Umbilical cord (tissue), 2 donors: ENCODE results near the gene CHEK2. TPM values are rescaled to one million over a fixed set of nuclear protein-coding genes. Genes with fewer than 3 reads are reported as not detected.
A peak's percentile ranks its signal among the peaks of the same experiment; 100 is the strongest.
"Not testable (repeated sequence)": the region's sequence is repeated elsewhere in the genome, so short reads cannot be mapped to it uniquely, and the experiment has no call there.

Experiments used
- DNase-seq: peaks from one replicate; pipeline ENCODE4 v3.0.0-alpha.2; 2015; ENCODE audit warnings: low spot score
- total RNA-seq: library from RNA; depleted of rRNA; stranded (reverse); fragments of >200 nt; gene quantifications from one replicate; pipeline ENCODE4 v1.2.3, GENCODE V29; 2014; ENCODE audit warnings: low replicate concordance; ENCODE audit not compliant: insufficient read depth

Gene CHEK2
- total RNA-seq, 1 donor from 2014 or later, result 92.2 TPM

DNA sequence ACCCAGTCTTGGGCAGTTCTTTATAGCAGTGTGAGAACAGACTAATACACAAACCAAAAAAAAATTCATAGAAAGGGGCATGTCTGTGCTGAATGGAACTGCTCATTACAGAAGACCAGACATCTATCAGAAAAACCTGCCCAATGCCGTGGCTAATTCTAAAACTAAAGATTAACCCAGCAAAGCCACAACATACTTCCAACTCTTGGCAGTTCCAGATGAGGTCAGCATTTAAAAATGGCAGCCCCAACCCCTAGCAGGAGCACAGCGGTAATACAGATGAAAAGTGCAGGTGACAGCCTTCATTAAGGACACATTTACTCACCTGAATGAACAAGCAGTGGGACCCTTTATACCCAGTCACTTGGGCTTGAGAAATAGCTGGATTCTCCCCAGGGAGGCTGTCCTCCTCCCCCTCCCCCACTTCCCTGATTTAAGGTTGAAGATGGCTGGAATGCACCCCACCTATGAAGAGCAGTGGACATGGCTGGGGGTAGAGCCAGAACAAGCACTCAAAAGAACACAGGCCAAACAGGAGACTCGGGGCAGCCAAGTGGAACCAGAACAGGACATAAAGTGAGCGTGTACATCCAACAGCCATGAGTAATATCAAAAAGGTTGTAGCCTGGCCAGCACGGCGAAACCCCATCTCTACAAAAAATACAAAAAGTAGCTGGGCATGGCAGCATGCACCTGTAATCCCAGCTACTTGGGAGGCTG, 48.4 kb downstream of the CHEK2 start:
- DNase-seq, result not testable (repeated sequence)

DNA sequence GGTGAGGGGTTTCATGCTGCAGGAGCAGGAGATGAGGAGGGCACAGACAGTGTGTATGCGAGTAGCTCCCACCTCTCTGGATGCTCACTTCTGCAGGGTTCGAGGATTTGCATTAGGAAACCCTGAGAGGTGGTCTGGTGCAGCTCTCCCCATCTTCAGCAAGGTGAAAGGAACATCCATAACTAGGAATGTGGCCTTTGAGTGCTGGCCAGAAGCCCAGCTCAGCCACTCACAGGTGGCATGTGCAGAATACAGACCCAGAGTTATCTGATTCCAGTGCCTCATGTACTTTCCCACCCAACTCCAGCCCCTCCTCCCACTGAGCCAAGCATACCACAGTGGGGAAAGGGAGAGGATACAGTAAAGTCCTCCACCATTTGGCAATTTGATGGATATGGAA, 51.8 kb downstream of the CHEK2 start:
- DNase-seq, result not testable (repeated sequence)

DNA sequence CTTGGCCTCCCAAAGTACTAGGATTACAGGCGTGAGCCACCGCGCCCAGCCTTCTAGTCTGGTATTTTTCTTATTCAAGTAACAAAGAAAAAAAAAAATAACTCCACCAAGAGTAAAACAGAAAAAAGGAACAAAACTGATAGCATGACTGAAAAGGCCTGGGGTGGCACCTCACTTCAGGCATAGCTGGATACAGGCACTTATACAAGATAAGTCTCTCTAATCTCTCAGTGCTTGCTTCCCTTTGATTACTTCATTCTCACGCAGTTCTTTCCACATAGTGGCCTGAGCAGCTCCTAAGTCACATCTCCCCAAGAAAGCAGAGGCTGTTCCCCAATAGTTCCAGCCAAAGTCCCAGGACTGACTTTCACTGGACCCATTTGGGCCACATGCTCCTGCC, 58.7 kb downstream of the CHEK2 start:
- DNase-seq, result not testable (repeated sequence)

DNA sequence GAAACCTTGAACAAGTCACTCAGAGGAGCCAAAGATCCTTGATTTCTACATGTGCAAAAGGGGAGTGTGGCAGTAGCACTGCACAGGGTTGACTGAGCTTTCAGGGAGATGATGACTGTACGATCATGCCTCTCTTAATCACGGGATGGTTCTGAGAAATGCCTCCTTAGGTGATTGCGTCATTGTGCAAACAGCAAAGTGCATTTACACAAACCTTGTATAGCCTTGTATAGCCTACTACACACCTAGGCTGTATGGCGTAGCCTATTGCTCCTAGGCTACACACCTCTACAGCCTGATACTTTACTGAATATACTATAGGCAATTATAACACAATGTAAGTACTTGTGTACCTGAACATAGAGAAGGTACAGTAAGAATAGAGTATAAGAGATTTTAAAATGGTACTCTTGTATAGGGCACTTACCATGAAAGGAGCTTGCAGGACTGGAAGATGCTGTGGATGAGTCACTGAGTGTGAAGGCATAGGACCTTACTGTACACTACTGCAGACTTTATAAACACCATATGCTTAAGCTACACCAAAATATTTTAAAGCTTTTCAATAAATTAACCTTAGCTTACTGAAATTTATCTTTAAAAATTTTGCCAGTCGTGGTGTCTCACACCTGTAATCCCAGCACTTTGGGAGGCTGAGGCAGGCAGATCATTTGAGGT, 60.7 kb downstream of the CHEK2 start:
- not testable (repeated sequence) for DNase-seq

DNA sequence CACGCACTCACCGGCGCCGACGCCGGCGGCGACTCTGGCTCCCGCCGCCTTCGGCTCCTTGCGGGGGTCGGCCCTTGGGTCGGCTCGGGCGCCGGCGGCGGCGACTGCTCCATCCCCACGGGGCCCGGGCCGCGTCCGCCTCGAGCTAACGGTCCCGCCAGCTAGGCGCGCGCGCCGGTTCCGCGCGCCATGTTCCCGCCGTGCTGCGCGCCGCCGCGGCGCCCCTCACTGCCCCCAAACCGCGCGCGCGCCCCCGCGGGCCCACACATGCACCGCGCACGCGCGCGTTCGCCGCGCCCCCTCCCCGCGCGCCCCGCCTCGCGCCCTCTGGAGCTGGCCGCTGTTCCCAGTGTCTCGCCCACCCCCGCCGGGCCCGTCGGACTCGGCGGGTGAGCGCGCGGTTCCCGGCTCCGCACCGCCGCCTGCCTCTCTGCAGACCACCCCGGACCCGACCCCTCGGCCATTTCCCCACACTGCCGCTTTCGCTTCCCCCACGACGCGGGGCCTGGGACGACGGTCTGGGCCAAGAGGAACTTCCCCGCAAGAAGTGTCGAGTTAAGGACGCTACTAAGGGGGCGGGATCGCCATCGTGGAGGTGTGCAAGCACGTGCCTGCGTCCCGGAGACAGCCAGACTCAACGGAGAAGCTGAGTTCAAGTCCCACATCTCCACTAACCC, 61.9 kb downstream of the CHEK2 start, which contains the start of gene TTC28:
TSS of gene TTC28 (minus strand) at position 230 of the 677 bp plus-strand sequence. CDS start at position 113, 117 bp downstream.
- peak; percentile 87 for DNase-seq

DNA sequence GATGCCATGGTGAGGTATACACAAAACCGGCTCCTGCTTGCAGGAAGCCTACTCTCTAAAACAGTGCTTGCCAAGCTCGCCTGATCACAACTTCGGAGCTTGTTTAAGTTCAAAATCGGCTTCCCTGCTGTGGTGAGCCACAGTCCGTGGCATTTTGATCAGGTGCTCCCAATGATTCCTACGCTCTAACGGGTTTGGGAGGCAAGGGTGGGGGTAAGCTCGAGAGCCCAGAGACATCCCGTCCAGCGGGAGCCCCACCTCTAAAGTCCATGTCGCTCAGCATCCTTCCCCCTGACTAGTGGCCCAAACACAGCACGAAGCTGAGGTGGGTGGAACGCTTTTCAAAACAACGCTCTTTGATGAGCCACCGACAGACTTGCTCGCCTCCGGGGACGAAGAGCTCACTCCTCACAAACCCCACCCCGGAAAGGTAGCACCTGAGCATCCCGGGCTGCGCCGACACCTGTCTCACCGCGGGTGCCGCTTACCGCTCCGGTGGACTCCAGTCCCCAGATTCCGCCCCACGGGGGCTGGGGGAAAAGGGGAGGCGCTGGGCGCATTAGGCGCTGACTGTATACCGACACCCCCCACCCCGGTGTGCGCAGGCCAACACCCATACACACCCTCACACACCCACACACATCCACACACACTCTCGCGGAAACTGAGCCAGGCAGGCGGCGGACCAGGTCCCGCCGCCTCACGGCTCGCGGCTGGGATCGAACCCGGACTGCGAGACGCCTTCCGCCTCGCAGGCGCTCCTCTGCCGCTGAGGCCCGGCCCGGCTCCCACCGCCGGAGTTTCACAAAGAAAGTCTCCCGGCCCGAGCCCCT, 62.6 kb downstream of the CHEK2 start:
- peak; percentile 2 for DNase-seq

DNA sequence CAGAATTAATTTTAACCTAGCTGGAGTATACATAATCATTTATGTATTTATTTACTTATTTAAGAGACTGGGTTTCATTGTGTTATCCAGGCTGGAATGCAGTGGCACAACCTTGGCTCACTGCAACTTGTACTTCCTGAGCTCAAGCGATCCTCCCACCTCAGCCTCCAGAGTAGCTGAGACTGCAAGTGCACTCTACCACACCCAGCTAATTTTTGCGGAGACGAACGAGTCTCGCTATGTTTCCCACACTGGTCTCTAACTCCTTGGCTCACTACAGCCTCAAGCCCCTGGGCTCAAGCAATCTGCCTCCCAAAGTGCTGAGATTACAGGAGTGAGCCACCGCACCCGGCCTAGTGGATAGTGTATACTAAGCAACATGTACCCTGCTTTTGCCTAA, 63.5 kb downstream of the CHEK2 start:
- not testable (repeated sequence) for DNase-seq

DNA sequence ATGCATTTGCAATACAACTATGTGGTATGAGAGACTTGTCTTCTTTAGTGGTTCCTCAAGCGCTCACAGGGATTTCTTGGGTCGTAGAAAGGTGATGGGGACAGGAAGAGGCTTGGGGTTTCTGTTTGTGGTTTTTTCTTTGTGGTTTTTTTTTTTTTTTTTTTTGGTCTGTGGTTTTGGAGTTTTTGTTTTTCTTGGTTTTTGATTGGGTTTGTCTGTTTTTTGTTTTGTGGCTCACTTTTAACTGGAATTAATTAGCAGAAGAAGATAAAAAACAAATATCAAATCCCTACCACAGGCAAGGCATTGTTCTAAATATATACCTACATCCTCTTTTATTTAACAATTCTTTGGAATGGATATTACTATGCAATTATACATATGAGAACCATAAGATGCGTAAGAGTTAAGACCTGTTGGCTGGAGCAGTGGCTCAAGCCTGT, 67.5 kb downstream of the CHEK2 start:
- no peak for DNase-seq

DNA sequence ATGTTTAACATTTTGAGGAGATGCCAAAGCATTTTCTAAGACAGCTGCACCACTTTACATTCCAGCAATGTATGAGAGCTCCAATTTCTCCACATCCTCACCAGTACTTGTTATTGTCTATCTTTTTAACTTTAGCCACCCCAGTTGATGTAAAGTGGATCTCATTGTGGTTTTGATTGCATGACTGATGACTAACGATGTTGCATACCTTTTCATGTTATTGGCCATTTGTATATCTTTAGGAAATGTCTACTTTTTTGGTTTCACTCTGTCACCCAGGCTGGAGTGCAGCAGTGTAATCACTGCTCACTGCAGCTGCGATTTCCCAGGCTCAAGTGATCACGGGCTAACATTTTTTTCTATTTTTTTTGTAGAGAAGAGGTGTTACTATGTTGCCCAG, 70.9 kb downstream of the CHEK2 start:
- DNase-seq, result no peak

DNA sequence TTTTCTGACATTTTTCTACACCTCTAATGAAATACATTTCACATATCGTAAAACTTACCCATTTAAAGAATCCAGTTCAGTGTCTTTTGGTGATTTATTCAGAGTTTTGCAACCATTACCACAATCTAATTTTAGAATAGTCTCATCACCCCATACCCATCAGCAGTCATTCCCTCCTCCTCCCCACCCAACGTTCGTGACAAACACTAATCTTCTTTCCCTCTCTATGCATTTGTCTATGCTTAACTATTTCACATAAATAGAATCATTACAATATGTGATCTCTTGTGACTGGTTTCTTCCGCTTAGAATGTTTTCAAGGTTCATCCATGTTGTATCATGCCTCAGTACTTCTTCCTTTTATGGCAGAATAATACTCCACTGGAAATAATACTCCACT, 71.5 kb downstream of the CHEK2 start:
- DNase-seq, result no peak

DNA sequence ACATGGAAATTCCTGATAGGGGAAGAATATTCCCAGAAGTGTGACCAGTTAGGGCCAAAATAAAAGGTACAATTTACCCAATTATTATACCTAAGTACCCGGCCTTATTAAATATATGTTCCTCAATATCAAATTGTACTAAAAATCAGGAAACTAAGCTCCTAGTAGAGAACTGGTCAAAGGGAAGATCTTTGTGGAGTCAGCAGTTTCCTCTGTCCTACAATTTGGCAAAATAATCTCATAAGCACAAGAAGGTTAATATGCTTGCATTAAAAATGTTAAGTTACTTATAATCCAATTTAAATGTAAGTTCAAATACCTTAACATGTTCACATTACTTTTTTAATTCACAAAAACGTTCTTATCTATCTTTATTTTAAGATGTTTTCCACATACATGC, 72.2 kb downstream of the CHEK2 start:
- DNase-seq, result no peak

DNA sequence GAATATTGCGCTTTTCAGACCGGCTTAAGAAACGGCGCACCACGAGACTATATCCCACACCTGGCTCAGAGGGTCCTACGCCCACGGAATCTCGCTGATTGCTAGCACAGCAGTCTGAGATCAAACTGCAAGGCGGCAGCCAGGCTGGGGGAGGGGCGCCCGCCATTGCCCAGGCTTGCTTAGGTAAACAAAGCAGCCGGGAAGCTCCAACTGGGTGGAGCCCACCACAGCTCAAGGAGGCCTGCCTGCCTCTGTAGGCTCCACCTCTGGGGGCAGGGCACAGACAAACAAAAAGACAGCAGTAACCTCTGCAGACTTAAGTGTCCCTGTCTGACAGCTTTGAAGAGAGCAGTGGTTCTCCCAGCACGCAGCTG, 78.1 kb downstream of the CHEK2 start:
- not testable (repeated sequence) for DNase-seq

DNA sequence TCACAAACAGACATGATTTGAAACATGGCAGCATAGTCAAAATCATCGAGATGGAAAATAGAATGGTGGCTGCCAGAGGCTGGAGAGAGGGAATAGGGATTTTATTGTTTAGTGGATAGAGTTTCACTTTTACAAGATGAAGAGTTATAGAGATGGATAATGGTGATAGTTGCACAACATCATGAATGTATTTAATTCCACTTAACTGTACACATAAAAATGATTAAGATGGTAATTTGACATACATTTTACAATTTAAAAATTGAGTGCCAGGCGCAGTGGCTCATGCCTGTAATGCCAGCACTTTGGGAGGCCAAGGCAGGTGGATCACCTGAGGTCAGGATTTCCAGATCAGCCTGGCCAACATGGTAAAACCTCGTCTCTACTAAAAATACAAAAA, 83.2 kb downstream of the CHEK2 start:
- DNase-seq, result no peak

DNA sequence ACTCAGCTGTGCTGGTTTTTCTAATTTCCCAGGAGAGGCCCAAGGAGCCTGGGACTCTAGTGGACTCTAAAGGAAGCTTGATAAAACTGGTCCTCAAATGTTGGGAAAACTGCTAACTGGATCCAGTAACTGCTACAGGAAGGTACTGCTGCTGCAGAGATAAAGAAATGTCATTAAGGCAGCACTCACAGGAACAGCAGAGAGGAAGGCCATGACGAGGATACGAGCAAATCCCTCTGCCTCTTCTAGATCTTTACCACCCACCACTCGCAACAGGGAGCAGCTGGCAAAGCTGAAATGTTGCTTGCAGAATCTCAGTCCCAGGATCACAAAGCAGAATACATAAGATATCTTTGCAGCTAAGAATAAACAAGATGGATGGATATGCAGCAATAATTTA, 85.4 kb downstream of the CHEK2 start:
- DNase-seq, result peak; percentile 12

DNA sequence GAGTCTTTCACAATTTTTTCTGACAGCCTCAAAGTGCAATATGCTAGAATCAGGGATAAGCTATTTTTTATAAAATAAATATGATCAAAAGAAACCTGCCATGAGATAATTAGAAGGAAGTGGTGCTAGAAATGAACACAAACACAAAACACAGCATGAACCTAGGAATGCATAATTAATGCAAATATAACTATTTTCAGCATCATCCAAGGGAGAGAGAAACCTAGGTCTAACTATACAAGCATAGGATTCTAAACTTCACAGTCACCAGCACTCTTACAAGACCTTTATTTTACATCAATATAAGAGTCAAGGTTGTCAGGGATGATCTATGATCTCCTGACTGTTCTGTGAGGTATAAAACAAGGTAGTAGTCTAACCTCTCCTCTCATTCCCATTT, 91.2 kb downstream of the CHEK2 start:
- DNase-seq, result no peak

DNA sequence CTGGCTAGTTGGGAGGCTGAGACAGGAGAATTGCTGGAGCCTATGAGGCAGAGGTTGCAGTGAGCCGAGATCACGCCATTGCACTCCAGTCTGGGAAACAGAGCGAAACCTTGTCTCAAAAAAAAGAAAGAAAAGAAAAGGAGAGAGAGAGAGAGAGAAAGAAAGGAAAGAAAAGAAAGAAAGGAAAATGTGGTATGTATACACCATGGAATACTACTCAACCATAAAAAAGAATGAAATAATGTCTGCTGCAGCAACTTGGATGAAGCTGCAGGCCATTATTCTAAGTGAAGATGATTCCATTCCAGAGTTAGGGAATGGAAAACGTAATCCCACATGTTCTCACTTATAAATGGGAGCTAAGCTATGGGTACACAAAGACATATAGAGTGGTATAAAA, 92.8 kb downstream of the CHEK2 start:
- DNase-seq, result no peak

DNA sequence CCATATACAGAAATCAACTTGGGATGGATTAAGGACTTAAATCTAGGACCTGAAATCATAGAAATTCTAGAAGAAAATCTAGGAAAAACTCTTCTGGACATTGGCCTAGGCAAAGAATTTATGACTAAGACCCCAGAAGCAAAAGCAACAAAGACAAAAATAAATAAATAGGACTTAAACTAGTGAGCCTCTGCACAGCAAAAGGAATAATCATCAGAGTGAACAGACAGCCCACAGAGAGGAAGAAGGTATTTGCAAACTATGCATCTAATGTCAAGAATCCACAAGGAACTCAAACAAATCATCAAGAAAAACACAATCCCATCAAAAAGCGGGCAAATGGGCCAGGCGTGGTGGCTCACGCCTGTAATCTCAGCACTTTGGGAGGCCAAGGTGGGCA, 94.4 kb downstream of the CHEK2 start:
- no peak for DNase-seq

DNA sequence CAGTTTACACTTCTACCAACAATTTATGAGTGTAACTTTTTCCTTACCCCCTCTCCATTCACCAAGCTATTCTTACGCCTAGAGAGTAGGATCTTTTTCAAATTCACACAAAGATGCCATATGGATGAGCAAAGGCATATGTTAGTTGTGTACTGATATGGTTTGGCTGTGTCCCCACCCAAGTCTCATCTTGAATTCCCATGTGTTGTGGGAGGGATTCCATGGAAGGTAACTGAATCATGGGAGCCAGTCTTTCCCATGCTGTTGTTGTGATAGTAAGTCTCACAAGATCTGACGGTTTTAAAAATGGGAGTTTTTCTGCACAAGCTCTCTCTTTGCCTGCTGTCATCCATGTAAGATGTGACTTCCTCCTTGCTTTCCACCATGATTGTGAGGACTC, 102.3 kb downstream of the CHEK2 start:
- no peak for DNase-seq
